GM10266 (cell line): ENCODE data around the gene CIAO3.

Experiments used
- DNase-seq: peaks from one replicate; pipeline ENCODE4 v3.0.0; 2012; ENCODE audit errors: extremely low spot score
- CTCF ChIP-seq: IDR thresholded peaks from 2 replicates; pipeline ENCODE4 v1.5.1; 2012; ENCODE audit warnings: mild to moderate bottlenecking, low read depth; ENCODE audit not compliant: control insufficient read depth, insufficient read depth; ENCODE audit errors: missing control alignments

The CIAO3 gene

DNA sequence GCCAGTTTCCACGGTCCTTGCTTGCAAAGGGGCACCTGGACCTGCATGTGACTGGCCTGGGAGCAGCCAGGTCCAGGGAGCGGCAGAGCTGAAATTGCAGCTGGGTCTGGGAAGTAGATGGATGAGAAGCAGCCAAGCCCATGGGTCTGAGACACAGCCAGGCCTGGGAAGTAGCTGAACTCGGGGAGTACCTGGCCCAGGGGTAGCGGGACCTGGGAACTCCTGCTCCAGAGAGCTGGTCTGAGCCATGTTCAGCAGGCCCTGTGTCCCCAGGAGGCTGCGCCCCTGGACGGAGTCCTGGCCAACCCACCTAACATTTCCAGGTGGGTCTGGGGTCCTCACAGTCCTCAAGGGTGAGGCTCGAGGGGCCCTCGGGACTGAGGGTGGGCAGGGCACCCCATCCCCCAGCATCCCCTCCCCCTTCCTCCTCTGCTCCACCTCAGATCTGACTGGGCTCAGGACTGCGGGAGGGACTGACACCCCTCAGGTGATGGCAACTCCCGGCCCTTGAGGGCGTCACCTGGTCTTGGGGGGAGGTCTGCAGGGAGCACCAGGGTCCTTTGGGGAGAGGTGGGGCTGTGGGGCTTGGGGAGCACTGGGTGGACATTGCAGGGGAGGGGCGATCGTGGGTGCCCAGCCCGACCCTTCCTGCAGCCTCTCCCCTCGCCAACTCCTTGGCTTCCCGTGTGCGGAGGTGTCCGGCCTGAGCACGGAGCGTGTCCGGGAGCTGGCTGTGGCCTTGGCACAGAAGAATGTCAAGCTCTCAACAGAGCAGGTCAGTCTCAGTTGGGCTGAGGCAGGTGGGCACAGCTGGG, 22.8 kb upstream of the CIAO3 start:
- no peak for DNase-seq
- no peak for TF ChIP-seq CTCF

- TF ChIP-seq CTCF, result no peak
- DNase-seq, result no peak
Observed at GRCh38 chr16:762595-763268, 21.9 kb upstream of the CIAO3 start.

DNA sequence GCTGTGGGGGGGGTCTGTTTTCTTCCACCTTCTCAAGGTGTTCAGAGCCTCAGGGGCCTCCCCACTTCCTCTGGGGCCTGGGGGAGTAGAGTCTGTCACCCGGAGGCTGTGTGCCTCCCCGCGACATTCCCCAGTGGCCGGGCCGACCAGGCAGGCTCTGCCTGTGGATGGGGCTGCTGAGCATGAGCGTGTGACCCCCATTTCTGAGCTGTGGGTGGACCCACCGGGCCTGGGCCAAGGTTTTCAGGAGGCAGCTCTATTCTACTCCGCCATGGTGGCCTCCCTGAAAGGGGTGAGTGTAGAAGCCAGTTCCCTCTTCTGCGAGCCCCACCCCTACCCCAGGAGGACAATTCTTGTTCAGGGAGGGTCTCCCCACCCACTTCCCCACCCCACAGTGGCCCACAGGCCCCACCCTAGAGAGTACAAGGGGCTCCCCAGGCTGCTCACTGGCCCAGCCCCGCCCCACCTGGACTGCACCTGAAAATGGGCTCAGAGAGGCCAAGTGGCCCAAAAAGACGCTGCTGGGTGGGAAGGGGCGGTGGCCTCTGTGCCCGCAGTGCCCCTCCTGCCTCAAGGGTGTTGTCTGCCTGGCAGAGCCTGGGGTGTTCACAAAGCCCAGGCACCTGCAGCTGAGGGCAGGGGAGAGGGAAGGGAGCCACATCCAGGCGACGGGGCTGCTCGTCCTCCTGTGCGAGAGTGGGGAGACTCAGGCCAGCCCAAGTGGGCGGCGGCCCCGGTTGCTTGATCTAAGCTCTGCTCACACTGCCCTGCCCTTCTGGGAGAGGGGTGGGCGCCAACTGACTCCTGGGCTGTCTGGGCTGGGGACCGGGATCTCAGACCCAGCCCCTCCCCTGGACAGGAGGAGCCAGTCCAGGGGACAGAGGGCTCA, 21.1 kb upstream of the CIAO3 start:
- no peak for TF ChIP-seq CTCF
- DNase-seq, result no peak

DNA sequence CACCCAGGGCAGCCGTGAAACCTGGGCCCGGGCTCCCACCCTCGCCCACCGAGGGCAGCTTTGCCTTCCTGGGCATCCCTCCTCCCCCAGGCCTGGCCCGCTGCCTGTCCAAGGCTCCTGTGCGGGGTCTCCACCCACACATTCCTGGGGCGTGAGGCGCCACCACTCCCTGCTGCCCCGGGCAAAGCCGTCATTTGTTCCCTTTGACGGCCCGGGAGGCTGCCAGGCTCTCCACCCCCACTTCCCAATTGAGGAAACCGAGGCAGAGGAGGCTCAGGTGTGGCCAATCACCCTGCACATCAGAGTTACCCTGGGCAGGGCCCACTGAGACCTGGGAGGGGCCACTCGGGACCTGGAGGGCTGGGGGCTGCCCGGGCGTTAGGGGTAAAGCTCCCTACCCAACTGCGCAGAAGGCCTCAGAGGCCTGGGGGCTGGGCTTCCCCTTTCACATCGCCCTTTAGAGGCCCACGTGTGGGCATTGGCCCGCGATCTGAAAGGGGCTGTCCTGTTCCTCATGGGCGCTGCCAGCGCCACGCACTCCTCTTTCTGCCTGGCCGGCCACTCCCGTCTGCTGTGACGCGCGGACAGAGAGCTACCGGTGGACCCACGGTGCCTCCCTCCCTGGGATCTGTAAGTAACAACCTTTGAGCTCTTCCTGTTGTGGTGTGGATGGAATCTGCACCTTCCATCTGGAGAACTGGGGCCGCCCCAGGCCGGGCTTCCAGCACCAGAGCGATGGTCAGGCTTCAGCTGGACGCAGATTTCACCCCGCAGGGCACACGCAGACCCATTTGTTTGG, 19.9 kb upstream of the CIAO3 start, which contains the start of gene MSLN:
MSLN (plus strand) TSS at position 190 of the 799 bp plus-strand sequence. CDS start 1,947 bp downstream, outside the sequence.
- no peak for TF ChIP-seq CTCF

GRCh38 chr16:760065-760464, 19.3 kb upstream of the CIAO3 start:
- TF ChIP-seq CTCF, result no peak
- no peak for DNase-seq

More for the DNA sequence above, 19.9 kb upstream of the CIAO3 start, which contains the start of gene MSLN:
- no peak for DNase-seq

DNA sequence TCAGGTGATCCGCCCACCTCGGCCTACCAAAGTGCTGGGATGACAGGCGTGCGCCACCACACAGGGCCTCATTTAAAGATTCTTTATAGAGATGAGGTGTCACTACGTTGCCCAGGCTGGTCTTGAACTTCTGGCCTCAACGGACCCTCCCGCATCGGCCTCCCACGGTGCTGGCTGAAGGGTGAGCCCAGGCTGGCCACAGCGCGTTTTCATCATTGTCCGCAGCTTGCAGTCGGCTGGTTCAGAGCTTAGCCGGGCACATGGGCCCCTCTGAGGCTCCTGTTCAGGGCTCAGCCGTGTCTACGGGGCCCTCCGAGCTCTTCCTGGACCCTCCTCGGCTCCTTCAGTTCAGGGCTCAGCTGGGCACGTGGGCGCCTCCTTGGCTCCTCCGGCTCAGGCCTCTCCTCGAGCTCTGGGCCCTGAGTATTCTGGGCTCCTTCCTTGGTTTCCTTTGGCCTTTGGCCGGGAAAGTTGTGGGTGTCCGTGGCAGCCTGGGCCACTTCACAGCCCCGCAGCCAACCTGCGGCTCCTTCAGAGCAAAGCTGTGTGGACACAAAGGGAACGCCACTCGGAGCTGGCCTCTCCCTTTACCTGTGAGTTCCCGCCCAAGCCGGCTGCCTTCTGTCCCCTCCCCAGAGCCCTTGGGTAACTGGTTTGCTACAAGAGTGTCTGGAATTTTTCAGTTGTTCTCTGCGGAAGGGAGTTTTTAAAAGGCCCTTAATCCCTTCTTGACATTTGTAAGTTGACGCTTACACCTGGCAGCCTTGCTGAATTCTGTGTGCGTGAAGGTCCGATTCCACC, 18.5 kb upstream of the CIAO3 start:
- no peak for DNase-seq

More for the DNA sequence above, 18.5 kb upstream of the CIAO3 start:
- TF ChIP-seq CTCF, result no peak
